ENCODE measurements around the gene POGLUT3. TPM values are rescaled to one million over a fixed set of nuclear protein-coding genes. Genes with fewer than 3 reads are reported as not detected.

The POGLUT3 gene
- total and polyA plus RNA-seq, 9 of the 15 experiments (the other 6 are each of a cell fraction or from before 2014, with no cell fraction given): 4.6 to 29.7 (median 17.8) TPM

- Histone ChIP-seq H3K27ac (ENCODE audit: extremely low read depth, low read depth, low read length) (no peak overlapping the region), H3K36me3 (ENCODE audit: control insufficient read depth, insufficient read depth, low read length) (peaks cover 3% of the 10 kb centered on the region; the same call in 2 of the 3 replicates), H3K79me2 (ENCODE audit: control insufficient read depth, insufficient read depth, low read length) (no peaks in the 10 kb centered on the region), H3K9me1 (ENCODE audit: control insufficient read depth, insufficient read depth, low read length) (no peaks in the 10 kb centered on the region), H3K9me3 (replicated peaks; ENCODE audit: control insufficient read depth, insufficient read depth, low read depth, low read length) (no peaks in the 10 kb centered on the region), H3K27me3 (ENCODE audit: control insufficient read depth in 2 of 2, insufficient read depth in 2 of 2, low read length in 2 of 2) (no peaks in the 10 kb centered on the region), H3K4me1 (replicated peaks in 1 of 2; ENCODE audit: control insufficient read depth in 2 of 2, insufficient read depth in 2 of 2, low read length in 2 of 2) (peaks cover 0 to 2% of the 10 kb centered on the region in 2 experiments; a peak in 1 of 5 replicates), H2AFZ (ENCODE audit: low read depth, low read length) (no peak overlapping the region), H4K20me1 (replicated peaks; ENCODE audit: control insufficient read depth, insufficient read depth, low read length) (no peaks in the 10 kb centered on the region), H3K4me2 (ENCODE audit: insufficient read depth, low read length) (no peak overlapping the region), H3K9ac (ENCODE audit: insufficient read depth in 1 of 2, low read depth in 2 of 2, low read length in 2 of 2) (no peak overlapping the region), H3K4me3 (no peak overlapping the region)
- no peak for TF ChIP-seq XRCC3 (IDR thresholded peaks at IDR 0.05)
- TF ChIP-seq ZFP30 (CRISPR knock-in tag; IDR thresholded peaks at IDR 0.05; ENCODE audit: borderline replicate concordance): no peak
- no peak for TF ChIP-seq ESRRB (CRISPR knock-in tag; IDR thresholded peaks at IDR 0.05; ENCODE audit: borderline replicate concordance)
- no peak for TF ChIP-seq BHLHE40 (IDR thresholded peaks at IDR 0.05; ENCODE audit: low read length)
- TF ChIP-seq MEF2D (tag; conservative IDR thresholded peaks at IDR 0.05; ENCODE audit: low read depth): no peak
- TF ChIP-seq GTF2A2 (tag; IDR thresholded peaks at IDR 0.05): no peak
- TF ChIP-seq MLLT1 (IDR thresholded peaks at IDR 0.05): no peak
- TF ChIP-seq HNRNPL (IDR thresholded peaks at IDR 0.05; ENCODE audit: low read depth, low read length): no peak
- TF ChIP-seq RB1 (IDR thresholded peaks at IDR 0.05; ENCODE audit: low read depth): no peak
- no peak for TF ChIP-seq ZBTB17 (CRISPR knock-in tag; IDR thresholded peaks at IDR 0.05)
- TF ChIP-seq PRPF4 (IDR thresholded peaks at IDR 0.05; ENCODE audit: insufficient read depth, low read depth, low read length, poor library complexity, severe bottlenecking): no peak
- no peak for FAIRE-seq
- 71% methylated on average over 5 of the region's 5 CpGs for WGBS (ENCODE audit: insufficient coverage, low coverage, missing lambda C conversion rate)
- ATAC-seq: no peak
- in situ Hi-C loops (cut with MboI) (no loop called here), intact Hi-C loops (cut with micrococcal nuclease) (no loop called here)
- BruUV-seq (replicated peaks): no TSS peak
- DNase-seq (ENCODE audit: extremely low read depth in 1 of 4, low spot score in 3 of 4): no peak
- ChIA-PET POLR2A (no interaction called here), CTCF (ENCODE audit: low intra/inter-chr PET ratio) (no interaction called here)
Observed at GRCh38 chr11:108543316-108543964, 45.3 kb upstream of the POGLUT3 start.

Measured in K562 (cell line).